ENCODE results near the gene KRT1.

Gene KRT1

GRCh38 chr12:52695039-52695438 lies 14.8 kb upstream of the KRT1 start:
- Histone ChIP-seq H3K9me3 (ENCODE audit: control insufficient read depth, insufficient read depth, low read length) (no peaks in the 10 kb centered on the region), H3K4me3 (ENCODE audit: low read length) (no peak overlapping the region), H4K20me1 (ENCODE audit: control insufficient read depth, insufficient read depth, low read depth, low read length) (no peaks in the 10 kb centered on the region), H3K27me3 (ENCODE audit: control insufficient read depth, low read length) (peaks cover 33% of the 10 kb centered on the region), H3K4me2 (ENCODE audit: low read length) (no peak overlapping the region), H3F3A (ENCODE audit: control insufficient read depth, insufficient read depth) (no peaks in the 10 kb centered on the region), H3K9me2 (replicated peaks; ENCODE audit: control insufficient read depth, low read length) (no peaks in the 10 kb centered on the region), H3K4me1 (ENCODE audit: control insufficient read depth, low read length) (no peaks in the 10 kb centered on the region), H3K79me2 (ENCODE audit: control insufficient read depth, low read length) (no peaks in the 10 kb centered on the region), H3K27ac (ENCODE audit: low read depth, low read length) (no peak overlapping the region), H3K36me3 (ENCODE audit: control insufficient read depth, low read length) (no peaks in the 10 kb centered on the region)
- TF ChIP-seq CTCF (IDR thresholded peaks at IDR 0.05; ENCODE audit: low read depth, low read length, poor library complexity, severe bottlenecking), result no peak
- no peak for TF ChIP-seq EZH2phosphoT487 (IDR thresholded peaks at IDR 0.05; ENCODE audit: borderline replicate concordance, low read length)

- TF ChIP-seq EZH2phosphoT487 (IDR thresholded peaks at IDR 0.05; ENCODE audit: borderline replicate concordance, low read length) (no peak), CTCF (IDR thresholded peaks at IDR 0.05; ENCODE audit: low read depth, low read length, poor library complexity, severe bottlenecking) (no peak)
- H3K9me2 ChIP-seq (replicated peaks; ENCODE audit: control insufficient read depth, low read length), result no peaks in the 10 kb centered on the region
- H3K36me3 ChIP-seq (ENCODE audit: control insufficient read depth, low read length), result no peaks in the 10 kb centered on the region
These were observed 13.9 kb upstream of the KRT1 start for GRCh38 chr12:52694151-52694550.

GRCh38 chr12:52693261-52693660 lies 13.1 kb upstream of the KRT1 start:
- H3K4me2 ChIP-seq (ENCODE audit: low read length), result no peak overlapping the region
- no peak overlapping the region for H3K27ac ChIP-seq (ENCODE audit: low read depth, low read length)
- no peaks in the 10 kb centered on the region for H3K79me2 ChIP-seq (ENCODE audit: control insufficient read depth, low read length)
- no peaks in the 10 kb centered on the region for H4K20me1 ChIP-seq (ENCODE audit: control insufficient read depth, insufficient read depth, low read depth, low read length)
- no peaks in the 10 kb centered on the region for H3F3A ChIP-seq (ENCODE audit: control insufficient read depth, insufficient read depth)
- H3K27me3 ChIP-seq (ENCODE audit: control insufficient read depth, low read length), result peaks cover 42% of the 10 kb centered on the region
- H3K36me3 ChIP-seq (ENCODE audit: control insufficient read depth, low read length), result no peaks in the 10 kb centered on the region
- no peaks in the 10 kb centered on the region for H3K4me1 ChIP-seq (ENCODE audit: control insufficient read depth, low read length)
- no peak for TF ChIP-seq EZH2phosphoT487 (IDR thresholded peaks at IDR 0.05; ENCODE audit: borderline replicate concordance, low read length)
- TF ChIP-seq CTCF (IDR thresholded peaks at IDR 0.05; ENCODE audit: low read depth, low read length, poor library complexity, severe bottlenecking), result no peak
- H3K9me2 ChIP-seq (replicated peaks; ENCODE audit: control insufficient read depth, low read length), result no peaks in the 10 kb centered on the region
- no peaks in the 10 kb centered on the region for H3K9me3 ChIP-seq (ENCODE audit: control insufficient read depth, insufficient read depth, low read length)
- H3K4me3 ChIP-seq (ENCODE audit: low read length), result no peak overlapping the region

More at GRCh38 chr12:52694151-52694550, 13.9 kb upstream of the KRT1 start:
- Histone ChIP-seq H4K20me1 (ENCODE audit: control insufficient read depth, insufficient read depth, low read depth, low read length) (no peaks in the 10 kb centered on the region), H3K27me3 (ENCODE audit: control insufficient read depth, low read length) (peaks cover 39% of the 10 kb centered on the region), H3F3A (ENCODE audit: control insufficient read depth, insufficient read depth) (no peaks in the 10 kb centered on the region), H3K27ac (ENCODE audit: low read depth, low read length) (no peak overlapping the region), H3K79me2 (ENCODE audit: control insufficient read depth, low read length) (no peaks in the 10 kb centered on the region), H3K4me1 (ENCODE audit: control insufficient read depth, low read length) (no peaks in the 10 kb centered on the region), H3K4me3 (ENCODE audit: low read length) (no peak overlapping the region), H3K4me2 (ENCODE audit: low read length) (no peak overlapping the region), H3K9me3 (ENCODE audit: control insufficient read depth, insufficient read depth, low read length) (no peaks in the 10 kb centered on the region)

- H3K79me2 ChIP-seq (ENCODE audit: control insufficient read depth, low read length), result no peaks in the 10 kb centered on the region
- no peak overlapping the region for H3K27ac ChIP-seq (ENCODE audit: low read depth, low read length)
- no peaks in the 10 kb centered on the region for H3K36me3 ChIP-seq (ENCODE audit: control insufficient read depth, low read length)
- no peaks in the 10 kb centered on the region for H3F3A ChIP-seq (ENCODE audit: control insufficient read depth, insufficient read depth)
- no peaks in the 10 kb centered on the region for H4K20me1 ChIP-seq (ENCODE audit: control insufficient read depth, insufficient read depth, low read depth, low read length)
- H3K9me2 ChIP-seq (replicated peaks; ENCODE audit: control insufficient read depth, low read length), result no peaks in the 10 kb centered on the region
- no peak for TF ChIP-seq EZH2phosphoT487 (IDR thresholded peaks at IDR 0.05; ENCODE audit: borderline replicate concordance, low read length)
- no peak for TF ChIP-seq CTCF (IDR thresholded peaks at IDR 0.05; ENCODE audit: low read depth, low read length, poor library complexity, severe bottlenecking)
- H3K4me2 ChIP-seq (ENCODE audit: low read length), result no peak overlapping the region
- H3K27me3 ChIP-seq (ENCODE audit: control insufficient read depth, low read length), result peaks cover 42% of the 10 kb centered on the region
- H3K9me3 ChIP-seq (ENCODE audit: control insufficient read depth, insufficient read depth, low read length), result no peaks in the 10 kb centered on the region
- H3K4me1 ChIP-seq (ENCODE audit: control insufficient read depth, low read length), result no peaks in the 10 kb centered on the region
- no peak overlapping the region for H3K4me3 ChIP-seq (ENCODE audit: low read length)
These were observed 12.0 kb upstream of the KRT1 start for GRCh38 chr12:52692254-52692653.

All from DOHH2 (cell line).